ENCODE measurements around the gene RNASE4. TPM values are rescaled to one million over a fixed set of nuclear protein-coding genes. Genes with fewer than 3 reads are reported as not detected.

The RNASE4 gene
- total RNA-seq, 1 experiment from 2014 or later, result 2.4 TPM

DNA sequence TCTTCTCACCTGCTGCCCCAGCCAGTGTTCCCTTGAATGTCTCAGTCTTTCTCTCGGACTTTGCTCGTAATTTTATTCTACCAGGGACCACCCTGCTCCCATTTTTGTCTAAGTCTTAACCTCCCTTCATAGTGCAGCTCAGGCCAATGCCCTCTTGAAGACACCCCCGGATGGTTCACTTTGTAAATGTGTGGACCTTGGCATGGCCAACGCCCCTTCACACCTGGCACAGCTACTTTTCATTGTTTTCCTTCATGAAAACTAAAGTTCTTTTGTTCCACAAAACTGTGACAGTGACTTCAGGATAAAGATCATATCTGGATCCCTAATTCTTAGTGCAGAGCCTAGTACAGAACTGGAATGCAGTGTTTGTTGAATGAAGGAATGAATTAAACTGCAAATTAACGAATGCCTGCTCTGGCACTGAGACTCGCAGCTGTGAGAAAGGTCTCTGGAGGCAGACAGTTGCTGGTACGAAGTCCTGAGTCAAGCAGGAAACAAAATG lies 3.5 kb upstream of the RNASE4 start:
- Mint-ChIP-seq H3K9me3 (ENCODE audit: unreplicated experiment) (no peaks in the 10 kb centered on the region), H3K27me3 (ENCODE audit: insufficient read depth, unreplicated experiment) (no peaks in the 10 kb centered on the region), H3K36me3 (ENCODE audit: insufficient read depth, unreplicated experiment) (peaks cover 11% of the 10 kb centered on the region), H3K4me3 (ENCODE audit: unreplicated experiment) (no peak overlapping the region), H3K27ac (ENCODE audit: low read depth, unreplicated experiment) (no peak overlapping the region), H3K4me1 (ENCODE audit: insufficient read depth, unreplicated experiment) (peaks cover 22% of the 10 kb centered on the region)
- CTCF ChIA-PET, result interaction anchor here (0.6 to 10.2 kb wide), 25 partner anchors 9 to 778 kb away, joined by 3 to 89 read pairs (median 4); no protein-coding TSS in a partner anchor
- DNase-seq (ENCODE audit: unreplicated experiment), result no peak
- intact Hi-C loops (cut with micrococcal nuclease), result loop anchor here (1.0 to 5.0 kb wide), 4 partner anchors 18 to 421 kb away; partner anchors contain the start of gene TMEM253
- BruUV-seq (replicated peaks), result no TSS peak
- POLR2A ChIA-PET, result interaction anchor here (0.7 to 7.3 kb wide), 23 partner anchors 8 to 362 kb away, joined by 3 to 182 read pairs (median 6); partner anchors contain the start of genes APEX1, OSGEP, PARP2 and PIP4P1
- TF ChIP-seq, protein P1, sequence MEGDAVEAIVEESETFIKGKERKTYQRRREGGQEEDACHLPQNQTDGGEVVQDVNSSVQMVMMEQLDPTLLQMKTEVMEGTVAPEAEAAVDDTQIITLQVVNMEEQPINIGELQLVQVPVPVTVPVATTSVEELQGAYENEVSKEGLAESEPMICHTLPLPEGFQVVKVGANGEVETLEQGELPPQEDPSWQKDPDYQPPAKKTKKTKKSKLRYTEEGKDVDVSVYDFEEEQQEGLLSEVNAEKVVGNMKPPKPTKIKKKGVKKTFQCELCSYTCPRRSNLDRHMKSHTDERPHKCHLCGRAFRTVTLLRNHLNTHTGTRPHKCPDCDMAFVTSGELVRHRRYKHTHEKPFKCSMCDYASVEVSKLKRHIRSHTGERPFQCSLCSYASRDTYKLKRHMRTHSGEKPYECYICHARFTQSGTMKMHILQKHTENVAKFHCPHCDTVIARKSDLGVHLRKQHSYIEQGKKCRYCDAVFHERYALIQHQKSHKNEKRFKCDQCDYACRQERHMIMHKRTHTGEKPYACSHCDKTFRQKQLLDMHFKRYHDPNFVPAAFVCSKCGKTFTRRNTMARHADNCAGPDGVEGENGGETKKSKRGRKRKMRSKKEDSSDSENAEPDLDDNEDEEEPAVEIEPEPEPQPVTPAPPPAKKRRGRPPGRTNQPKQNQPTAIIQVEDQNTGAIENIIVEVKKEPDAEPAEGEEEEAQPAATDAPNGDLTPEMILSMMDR (IDR thresholded peaks at IDR 0.05; ENCODE audit: unreplicated experiment), result no peak

DNA sequence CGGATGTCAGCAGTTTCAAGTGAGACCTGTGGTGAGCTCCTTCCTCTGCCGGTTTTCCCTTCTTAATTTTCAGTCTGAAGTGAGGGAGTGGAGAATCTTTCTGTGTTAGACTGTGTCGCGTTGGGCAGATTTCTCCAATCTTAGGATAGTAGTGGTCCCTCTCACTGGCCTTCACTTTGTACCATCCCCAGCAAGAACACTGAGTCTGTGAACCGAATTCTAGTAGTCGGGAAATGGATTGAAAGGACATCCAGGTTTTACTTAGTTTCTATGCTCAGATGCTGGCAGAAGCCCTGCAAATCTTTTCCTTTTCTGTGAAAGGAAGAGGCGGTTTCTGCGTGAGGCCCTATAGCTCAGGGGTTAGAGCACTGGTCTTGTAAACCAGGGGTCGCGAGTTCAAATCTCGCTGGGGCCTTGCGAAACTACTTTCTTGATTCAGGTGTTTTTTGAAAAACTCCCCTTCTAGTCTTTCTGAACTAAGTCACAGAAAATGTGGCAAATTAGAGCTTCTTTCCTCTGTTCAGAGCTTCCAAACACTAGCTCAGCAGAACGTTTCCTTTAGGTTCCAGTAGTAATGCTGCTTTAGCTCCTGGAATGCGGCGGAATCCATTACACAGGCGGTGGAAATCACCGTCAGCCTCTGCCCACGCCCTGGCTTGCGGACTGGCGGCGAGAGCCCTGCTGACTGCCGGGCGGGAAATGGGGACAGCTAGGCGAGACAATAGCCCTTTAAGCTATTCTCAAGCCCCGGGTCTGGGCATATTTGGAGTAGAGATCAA lies 2.8 kb upstream of the RNASE4 start:
- CTCF ChIA-PET, result interaction anchor here (0.6 to 10.2 kb wide), 33 partner anchors 9 to 777 kb away, joined by 3 to 89 read pairs (median 4); partner anchors contain the start of gene PARP2
- POLR2A ChIA-PET, result interaction anchor here (0.6 to 7.3 kb wide), 36 partner anchors 7 to 586 kb away, joined by 3 to 182 read pairs (median 4); partner anchors contain the start of genes APEX1, OSGEP, PARP2 and PIP4P1
- no peak overlapping the region for H3K27ac Mint-ChIP-seq (ENCODE audit: low read depth, unreplicated experiment)
- DNase-seq (ENCODE audit: unreplicated experiment), result peak; percentile 87
- no peaks in the 10 kb centered on the region for H3K9me3 Mint-ChIP-seq (ENCODE audit: unreplicated experiment)
- no peaks in the 10 kb centered on the region for H3K27me3 Mint-ChIP-seq (ENCODE audit: insufficient read depth, unreplicated experiment)
- intact Hi-C loops (cut with micrococcal nuclease), result loop anchor here (1.0 to 5.0 kb wide), 6 partner anchors 18 to 421 kb away; partner anchors contain the start of genes APEX1, OSGEP, PARP2 and TMEM253
- H3K36me3 Mint-ChIP-seq (ENCODE audit: insufficient read depth, unreplicated experiment), result peaks cover 11% of the 10 kb centered on the region
- no TSS peak for BruUV-seq (replicated peaks)
- peaks cover 27% of the 10 kb centered on the region for H3K4me1 Mint-ChIP-seq (ENCODE audit: insufficient read depth, unreplicated experiment)
- TF ChIP-seq, protein P1 (IDR thresholded peaks at IDR 0.05; ENCODE audit: unreplicated experiment), result no peak
- H3K4me3 Mint-ChIP-seq (ENCODE audit: unreplicated experiment), result no peak overlapping the region

DNA sequence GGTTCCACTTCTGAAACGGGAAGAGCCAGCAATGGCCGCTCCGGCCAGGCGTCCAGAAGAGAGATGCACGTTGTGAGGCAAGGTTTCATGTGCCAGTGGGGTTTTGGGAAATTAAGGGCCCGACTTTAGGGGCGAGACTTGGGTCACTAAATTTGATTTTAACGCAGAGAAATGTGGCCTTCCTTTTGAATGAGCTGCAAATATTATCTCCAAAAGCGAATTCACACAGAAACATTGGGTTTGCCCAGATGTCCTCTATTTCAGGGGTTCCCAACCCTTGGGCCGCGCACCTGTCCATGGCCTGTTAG lies 2.3 kb upstream of the RNASE4 start:
- Mint-ChIP-seq H3K9me3 (ENCODE audit: unreplicated experiment) (no peaks in the 10 kb centered on the region), H3K4me1 (ENCODE audit: insufficient read depth, unreplicated experiment) (peaks cover 27% of the 10 kb centered on the region), H3K36me3 (ENCODE audit: insufficient read depth, unreplicated experiment) (peaks cover 11% of the 10 kb centered on the region), H3K27ac (ENCODE audit: low read depth, unreplicated experiment) (no peak overlapping the region), H3K4me3 (ENCODE audit: unreplicated experiment) (no peak overlapping the region), H3K27me3 (ENCODE audit: insufficient read depth, unreplicated experiment) (no peaks in the 10 kb centered on the region)
- no peak for DNase-seq (ENCODE audit: unreplicated experiment)
- intact Hi-C loops (cut with micrococcal nuclease), result loop anchor here (2.0 to 5.0 kb wide), 3 partner anchors 227 to 420 kb away; partner anchors contain the start of genes APEX1, OSGEP, PARP2 and TMEM253
- ChIA-PET CTCF (interaction anchor here (0.7 to 10.2 kb wide), 24 partner anchors 9 to 735 kb away, joined by 3 to 89 read pairs (median 4); partner anchors contain the start of gene PARP2), POLR2A (interaction anchor here (0.6 to 7.3 kb wide), 33 partner anchors 8 to 585 kb away, joined by 3 to 182 read pairs (median 4); partner anchors contain the start of genes APEX1, OSGEP, PARP2 and PIP4P1)
- BruUV-seq (replicated peaks), result TSS peak; percentile 95
- TF ChIP-seq, protein P1 (IDR thresholded peaks at IDR 0.05; ENCODE audit: unreplicated experiment), result no peak
